ENCODE measurements around the gene BCAS3. TPM values are rescaled to one million over a fixed set of nuclear protein-coding genes. Genes with fewer than 3 reads are reported as not detected.

The BCAS3 gene
- total RNA-seq, 4 donors from 2014 or later: 13.0 to 27.8 (median 20.7) TPM

GRCh38 chr17:61282377-61282776, 604.7 kb downstream of the BCAS3 start:
- Histone ChIP-seq H3K27me3 (no peaks in the 10 kb centered on the region), H3K9me3 (no peaks in the 10 kb centered on the region), H3K36me3 (no peaks in the 10 kb centered on the region), H3K27ac (no peak overlapping the region), H3K4me3 (no peak overlapping the region), H3K4me1 (peaks cover 0 to 25% (median 3%) of the 10 kb centered on the region in 3 donors)
- DNase-seq: no peak
- TF ChIP-seq POLR2A (IDR thresholded peaks at IDR 0.05): no peak
- TF ChIP-seq CTCF (IDR thresholded peaks at IDR 0.05): no peak
- 76% methylated on average over 3 of the region's 3 CpGs for WGBS, 2 donors
- intact Hi-C loops (cut with DNase I): no loop called here

GRCh38 chr17:61283043-61283442, 605.4 kb downstream of the BCAS3 start:
- Histone ChIP-seq H3K4me3 (no peak overlapping the region), H3K9me3 (no peaks in the 10 kb centered on the region), H3K36me3 (no peaks in the 10 kb centered on the region), H3K27me3 (no peaks in the 10 kb centered on the region), H3K4me1 (peaks cover 0 to 25% (median 3%) of the 10 kb centered on the region in 3 donors), H3K27ac (no peak overlapping the region)
- TF ChIP-seq CTCF (IDR thresholded peaks at IDR 0.05): no peak
- intact Hi-C loops (cut with DNase I): no loop called here
- DNase-seq: no peak
- WGBS, 2 donors: 91 to 94% methylated on average over 6 of the region's 6 CpGs

- Histone ChIP-seq H3K27ac (no peak overlapping the region), H3K4me1 (peaks cover 0 to 24% (median 3%) of the 10 kb centered on the region in 3 donors), H3K9me3 (no peaks in the 10 kb centered on the region), H3K36me3 (no peaks in the 10 kb centered on the region), H3K27me3 (no peaks in the 10 kb centered on the region), H3K4me3 (no peak overlapping the region)
- no peak for DNase-seq
- WGBS, 2 donors: 93 to 95% methylated on average over 10 of the region's 10 CpGs
- intact Hi-C loops (cut with DNase I): no loop called here
- no peak for TF ChIP-seq CTCF (IDR thresholded peaks at IDR 0.05)
- no peak for TF ChIP-seq POLR2A (IDR thresholded peaks at IDR 0.05)
These were observed 606.5 kb downstream of the BCAS3 start for GRCh38 chr17:61284174-61284573.

GRCh38 chr17:61284746-61285145, 607.1 kb downstream of the BCAS3 start:
- DNase-seq: no peak
- no peaks in the 10 kb centered on the region for H3K27me3 ChIP-seq
- peaks cover 0 to 18% (median 0%) of the 10 kb centered on the region in 3 donors for H3K4me1 ChIP-seq
- intact Hi-C loops (cut with DNase I): no loop called here
- H3K9me3 ChIP-seq: no peaks in the 10 kb centered on the region
- WGBS, 2 donors: 80 to 88% methylated on average over 1 of the region's 1 CpG
- no peaks in the 10 kb centered on the region for H3K36me3 ChIP-seq
- peak overlapping the region in 1 of 4 donors; percentile 43 for H3K27ac ChIP-seq
- no peak for TF ChIP-seq CTCF (IDR thresholded peaks at IDR 0.05)
- TF ChIP-seq POLR2A (IDR thresholded peaks at IDR 0.05): no peak
- H3K4me3 ChIP-seq: no peak overlapping the region

GRCh38 chr17:61285526-61286320, 608.1 kb downstream of the BCAS3 start:
- Histone ChIP-seq H3K4me1 (peaks cover 0 to 16% (median 0%) of the 10 kb centered on the region in 3 donors), H3K4me3 (no peak overlapping the region)
- no peak for DNase-seq

More at GRCh38 chr17:61285526-61286320, 608.1 kb downstream of the BCAS3 start:
- TF ChIP-seq CTCF (IDR thresholded peaks at IDR 0.05): no peak
- no peak for TF ChIP-seq POLR2A (IDR thresholded peaks at IDR 0.05)
- no peaks in the 10 kb centered on the region for H3K9me3 ChIP-seq
- no peaks in the 10 kb centered on the region for H3K27me3 ChIP-seq
- H3K27ac ChIP-seq: peak overlapping the region in 2 of 4 donors; percentile 25 to 43
- H3K36me3 ChIP-seq: no peaks in the 10 kb centered on the region
- intact Hi-C loops (cut with DNase I): no loop called here
- 47 to 76% methylated on average over 8 to 11 of the region's 11 CpGs for WGBS, 2 donors
